Measurements from ENCODE around the gene WDR27.
A peak's percentile ranks its signal among the peaks of the same experiment; 100 is the strongest.

The WDR27 gene

DNA sequence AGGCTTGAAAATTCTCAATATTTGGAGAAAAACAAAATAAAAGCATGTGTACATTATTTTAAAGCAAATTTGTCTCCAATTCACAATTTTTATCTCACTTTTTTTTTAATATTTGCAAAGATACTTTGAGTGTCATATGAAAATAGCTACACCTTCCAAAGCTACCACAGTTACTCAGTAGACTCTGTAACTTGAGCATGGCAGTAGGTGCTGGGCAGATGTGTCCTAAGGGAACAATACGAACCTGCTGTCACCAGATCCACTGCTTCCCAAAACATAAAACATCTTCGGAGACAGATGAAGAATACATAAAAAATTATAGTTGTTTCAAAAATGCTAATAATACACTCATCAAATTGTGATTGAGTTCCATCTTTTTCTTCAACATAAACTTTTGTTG, 10.6 kb downstream of the WDR27 start:
- no peaks in the 10 kb centered on the region for H3K4me1 ChIP-seq
- H3K36me3 ChIP-seq: peaks cover 57% of the 10 kb centered on the region

DNA sequence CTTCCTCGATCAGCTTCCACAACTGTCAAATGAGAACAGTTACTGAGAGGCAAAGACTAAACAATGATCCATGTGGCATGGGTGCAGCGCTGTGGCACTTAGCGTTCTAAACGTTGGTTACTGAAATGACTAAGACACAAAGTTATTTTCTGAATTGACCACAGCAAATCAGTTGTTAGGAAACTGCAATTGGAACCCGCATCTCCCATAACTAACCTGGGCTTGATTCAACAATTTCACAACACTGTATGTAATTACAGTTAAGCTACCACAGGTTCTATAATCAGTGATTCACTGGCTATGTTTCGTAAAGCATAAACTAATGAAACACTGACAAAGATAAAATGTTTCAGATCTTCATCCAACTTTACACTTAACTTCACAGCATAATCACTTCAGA, 12.5 kb downstream of the WDR27 start:
- Histone ChIP-seq H3K36me3 (peaks cover 62% of the 10 kb centered on the region), H3K27ac (no peak overlapping the region), H3K27me3 (no peaks in the 10 kb centered on the region), H4K20me1 (no peaks in the 10 kb centered on the region), H3K9ac (no peak overlapping the region), H3K9me3 (peaks cover 75% of the 10 kb centered on the region), H3K4me3 (no peak overlapping the region), H3K4me1 (no peaks in the 10 kb centered on the region), H3K4me2 (no peak overlapping the region)
- no peak for TF ChIP-seq Cebpa-rat (IDR thresholded peaks at IDR 0.05)

More for the DNA sequence above, 10.6 kb downstream of the WDR27 start:
- H3K4me2 ChIP-seq: no peak overlapping the region
- no peak for TF ChIP-seq Cebpa-rat (IDR thresholded peaks at IDR 0.05)
- H4K20me1 ChIP-seq: no peaks in the 10 kb centered on the region
- no peak overlapping the region for H3K4me3 ChIP-seq
- H3K27ac ChIP-seq: no peak overlapping the region
- H3K27me3 ChIP-seq: no peaks in the 10 kb centered on the region
- no peak overlapping the region for H3K9ac ChIP-seq
- H3K9me3 ChIP-seq: peaks cover 74% of the 10 kb centered on the region

DNA sequence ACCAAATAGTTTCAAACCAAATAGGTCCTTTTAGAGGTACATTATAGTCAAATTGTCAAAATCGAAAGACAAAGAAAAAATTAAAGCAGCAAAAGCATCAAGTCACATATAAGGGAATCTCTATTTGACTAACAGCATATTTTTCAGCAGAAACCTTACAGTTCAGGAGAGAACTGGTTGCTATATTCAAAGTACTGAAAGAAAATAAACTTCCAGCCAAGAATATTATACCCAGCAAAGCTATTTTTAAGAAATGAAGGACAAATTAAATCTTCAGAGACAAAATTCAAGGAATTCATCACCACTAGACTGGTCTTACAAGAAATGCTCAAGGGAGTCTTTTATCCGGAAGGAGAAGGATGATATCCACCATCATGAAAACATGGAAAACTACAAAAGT, 16.0 kb downstream of the WDR27 start:
- no peak for TF ChIP-seq Cebpa-rat (IDR thresholded peaks at IDR 0.05)
- Histone ChIP-seq H3K4me2 (no peak overlapping the region), H3K36me3 (peaks cover 74% of the 10 kb centered on the region)

DNA sequence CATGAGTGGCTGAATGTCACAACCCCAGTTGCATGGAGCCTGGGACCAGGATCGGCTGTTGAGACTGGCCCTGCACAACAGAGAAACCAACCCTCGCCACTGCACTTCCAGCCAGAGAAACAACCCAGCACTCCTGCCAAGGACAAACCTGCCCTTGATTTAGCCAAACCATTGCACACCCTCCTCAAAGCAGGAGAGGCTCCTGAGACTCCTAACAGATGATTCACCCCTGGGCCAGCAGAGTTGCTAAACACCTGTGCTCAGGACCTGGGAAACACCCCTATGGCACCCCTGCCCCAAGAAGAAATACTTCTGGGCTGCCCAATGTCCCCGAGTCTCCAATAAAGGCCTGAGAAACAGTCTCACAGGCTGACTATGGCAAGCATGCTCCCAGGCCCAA, 17.8 kb downstream of the WDR27 start:
- Histone ChIP-seq H4K20me1 (no peaks in the 10 kb centered on the region; the same call in 1 of the 2 replicates), H3K9me3 (peaks cover 48% of the 10 kb centered on the region), H3K27me3 (no peaks in the 10 kb centered on the region), H3K36me3 (peaks cover 62% of the 10 kb centered on the region), H3K27ac (no peak overlapping the region), H3K4me2 (no peak overlapping the region), H3K4me1 (no peaks in the 10 kb centered on the region), H3K4me3 (no peak overlapping the region), H3K9ac (no peak overlapping the region)
- TF ChIP-seq Cebpa-rat (IDR thresholded peaks at IDR 0.05): no peak

More for the DNA sequence above, 16.0 kb downstream of the WDR27 start:
- Histone ChIP-seq H3K4me1 (no peaks in the 10 kb centered on the region), H3K4me3 (no peak overlapping the region), H4K20me1 (no peaks in the 10 kb centered on the region; the same call in 1 of the 2 replicates), H3K27me3 (no peaks in the 10 kb centered on the region), H3K9ac (no peak overlapping the region), H3K27ac (no peak overlapping the region), H3K9me3 (peaks cover 65% of the 10 kb centered on the region)

DNA sequence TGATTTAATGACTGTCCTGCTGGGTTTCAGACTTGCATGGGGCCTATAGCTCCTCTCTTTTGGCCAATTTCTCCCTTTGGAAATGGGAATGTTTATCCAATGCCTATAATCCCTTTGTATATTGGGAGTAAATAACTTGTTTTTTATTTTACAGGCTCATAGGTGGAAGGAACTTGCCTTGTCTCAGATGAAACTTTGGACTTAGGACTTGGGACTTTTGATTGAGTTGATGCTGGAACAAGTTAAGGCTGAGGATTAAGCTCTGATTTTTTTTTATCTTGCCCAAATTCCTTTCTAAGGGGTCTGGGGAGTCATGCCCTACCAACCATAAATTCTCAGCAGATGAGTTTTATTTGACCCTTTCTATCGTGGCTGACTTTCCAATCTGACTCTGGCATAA, 23.5 kb downstream of the WDR27 start:
- Histone ChIP-seq H3K27me3 (no peaks in the 10 kb centered on the region), H3K9ac (no peak overlapping the region), H4K20me1 (no peaks in the 10 kb centered on the region), H3K27ac (no peak overlapping the region), H3K4me3 (no peak overlapping the region), H3K4me2 (no peak overlapping the region), H3K36me3 (peaks cover 42% of the 10 kb centered on the region), H3K4me1 (no peaks in the 10 kb centered on the region), H3K9me3 (peaks cover 10% of the 10 kb centered on the region)
- TF ChIP-seq Cebpa-rat (IDR thresholded peaks at IDR 0.05): no peak

DNA sequence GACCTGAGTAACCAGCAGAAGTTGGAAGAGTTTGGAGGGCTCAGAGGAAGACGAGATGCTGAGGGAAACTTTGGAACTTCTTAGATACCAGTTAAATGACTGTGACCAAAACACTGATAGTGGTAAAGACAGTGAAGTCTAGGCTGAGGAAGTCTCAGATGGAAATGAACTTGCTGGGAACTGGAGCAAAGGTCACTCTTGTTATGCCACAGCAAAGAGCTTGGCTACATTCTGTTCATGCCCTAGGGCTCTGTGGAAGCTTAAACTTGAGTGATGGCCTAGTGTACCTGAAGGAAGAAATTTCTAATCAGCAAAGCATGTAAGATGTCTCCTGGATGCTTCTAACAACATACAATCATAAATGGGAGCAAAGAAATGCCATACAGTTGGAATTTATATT, 24.7 kb downstream of the WDR27 start:
- Histone ChIP-seq H3K4me1 (no peaks in the 10 kb centered on the region), H3K9me3 (peaks cover 10% of the 10 kb centered on the region), H3K36me3 (peaks cover 38% of the 10 kb centered on the region), H3K4me3 (no peak overlapping the region), H3K9ac (no peak overlapping the region), H3K27ac (no peak overlapping the region), H3K4me2 (no peak overlapping the region), H4K20me1 (no peaks in the 10 kb centered on the region), H3K27me3 (no peaks in the 10 kb centered on the region)
- TF ChIP-seq Cebpa-rat (IDR thresholded peaks at IDR 0.05): no peak

DNA sequence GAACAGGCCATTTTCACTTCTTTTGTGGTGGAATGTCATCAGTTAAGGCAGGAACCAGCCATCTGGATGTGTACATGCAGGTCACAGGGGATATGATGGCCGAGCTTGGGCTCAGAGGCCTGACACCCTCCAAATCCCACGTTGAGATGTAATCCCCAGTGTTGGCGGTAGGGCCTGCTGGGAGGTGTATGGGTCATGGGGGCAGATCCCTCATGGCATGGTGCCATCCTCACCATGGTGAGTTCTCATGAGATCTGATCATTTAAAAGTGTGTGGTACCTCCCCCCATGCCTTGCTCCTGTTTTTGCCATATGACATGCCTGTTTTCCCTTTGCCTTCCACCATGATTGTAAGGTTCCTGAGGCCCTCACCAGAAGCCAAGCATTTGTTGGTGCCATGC, 26.8 kb downstream of the WDR27 start:
- Histone ChIP-seq H3K4me3 (no peak overlapping the region), H3K27me3 (no peaks in the 10 kb centered on the region), H3K4me2 (no peak overlapping the region), H3K36me3 (peaks cover 43% of the 10 kb centered on the region), H3K9me3 (no peaks in the 10 kb centered on the region), H4K20me1 (no peaks in the 10 kb centered on the region), H3K9ac (no peak overlapping the region), H3K27ac (no peak overlapping the region), H3K4me1 (peaks cover 3% of the 10 kb centered on the region)
- TF ChIP-seq Cebpa-rat (IDR thresholded peaks at IDR 0.05): no peak

DNA sequence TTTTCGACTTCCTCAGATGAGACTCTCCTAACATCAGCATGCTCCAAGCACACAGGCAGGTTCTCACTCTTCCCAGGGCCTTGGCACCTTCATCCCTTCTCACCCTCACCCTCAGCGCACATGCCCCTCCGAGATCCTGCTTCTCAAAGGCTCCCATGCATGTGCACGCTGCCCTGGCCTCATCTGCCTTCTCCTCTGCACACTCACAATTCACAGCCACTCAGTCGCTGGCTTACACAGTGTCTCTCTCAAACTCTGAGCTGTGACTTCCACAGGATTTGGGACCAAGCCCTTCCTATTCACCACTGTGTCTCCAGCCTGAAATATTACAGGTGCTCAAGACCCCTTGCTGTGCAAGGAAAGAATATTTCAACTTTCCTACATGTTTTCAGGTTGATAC, 30.3 kb downstream of the WDR27 start:
- no peak for TF ChIP-seq Cebpa-rat (IDR thresholded peaks at IDR 0.05)
- H4K20me1 ChIP-seq: no peaks in the 10 kb centered on the region
- H3K27ac ChIP-seq: no peak overlapping the region
- no peak overlapping the region for H3K4me2 ChIP-seq
- H3K36me3 ChIP-seq: peaks cover 49% of the 10 kb centered on the region
- no peak overlapping the region for H3K9ac ChIP-seq
- no peaks in the 10 kb centered on the region for H3K9me3 ChIP-seq
- no peak overlapping the region for H3K4me3 ChIP-seq
- no peaks in the 10 kb centered on the region for H3K27me3 ChIP-seq
- H3K4me1 ChIP-seq: peaks cover 9% of the 10 kb centered on the region

DNA sequence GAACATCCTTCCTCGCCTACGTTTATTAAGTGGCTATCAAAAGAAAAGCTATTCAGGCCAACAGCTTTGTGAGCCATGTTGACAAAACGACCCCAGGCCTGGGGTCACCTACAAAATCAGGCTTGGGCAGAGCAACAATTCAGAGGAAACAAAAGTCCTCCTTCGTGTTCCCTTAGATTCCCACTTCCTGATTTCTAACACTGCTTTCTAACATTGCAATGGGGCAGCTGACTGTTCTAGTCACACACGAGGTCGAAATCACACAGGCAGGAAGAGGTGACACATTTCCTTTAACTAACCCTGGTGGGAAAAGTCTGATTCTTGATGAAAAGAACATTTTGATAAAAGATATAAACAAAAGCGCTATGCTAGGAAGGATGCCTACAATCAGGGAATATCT, 31.9 kb downstream of the WDR27 start:
- peaks cover 58% of the 10 kb centered on the region for H3K36me3 ChIP-seq
- no peak overlapping the region for H3K4me3 ChIP-seq
- no peak overlapping the region for H3K9ac ChIP-seq

DNA sequence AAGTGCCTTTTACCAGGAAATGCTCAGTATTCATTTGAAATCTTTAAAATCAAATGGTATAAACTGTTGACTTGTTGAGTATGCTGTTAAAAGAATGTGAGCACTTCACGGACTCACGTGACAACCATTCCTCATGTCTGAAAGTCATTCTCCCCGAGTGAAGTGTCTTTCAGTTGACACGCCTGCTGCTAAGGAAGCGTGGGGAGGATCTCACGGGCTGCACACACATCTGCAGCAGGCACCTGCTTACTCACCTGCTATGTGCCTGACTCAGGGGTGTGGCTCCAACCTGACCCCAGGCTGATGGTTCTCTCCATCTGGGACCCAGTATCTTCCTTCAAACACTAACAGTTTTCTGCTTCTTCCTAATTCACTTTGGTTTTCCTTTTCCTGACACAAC, 32.7 kb downstream of the WDR27 start:
- no peak overlapping the region for H3K4me3 ChIP-seq
- peaks cover 62% of the 10 kb centered on the region for H3K36me3 ChIP-seq
- no peaks in the 10 kb centered on the region for H4K20me1 ChIP-seq
- no peak overlapping the region for H3K4me2 ChIP-seq
- H3K9me3 ChIP-seq: no peaks in the 10 kb centered on the region
- peaks cover 9% of the 10 kb centered on the region for H3K4me1 ChIP-seq
- H3K27ac ChIP-seq: no peak overlapping the region
- no peak for TF ChIP-seq Cebpa-rat (IDR thresholded peaks at IDR 0.05)
- no peaks in the 10 kb centered on the region for H3K27me3 ChIP-seq
- H3K9ac ChIP-seq: no peak overlapping the region

More for the DNA sequence above, 31.9 kb downstream of the WDR27 start:
- no peak for TF ChIP-seq Cebpa-rat (IDR thresholded peaks at IDR 0.05)
- Histone ChIP-seq H3K27ac (0 out of 2 replicates have a peak overlapping the region, but pooled peaks have one; percentile 1), H3K9me3 (no peaks in the 10 kb centered on the region), H3K27me3 (no peaks in the 10 kb centered on the region), H3K4me2 (peak overlapping the region; percentile 36), H3K4me1 (peaks cover 9% of the 10 kb centered on the region), H4K20me1 (no peaks in the 10 kb centered on the region)

DNA sequence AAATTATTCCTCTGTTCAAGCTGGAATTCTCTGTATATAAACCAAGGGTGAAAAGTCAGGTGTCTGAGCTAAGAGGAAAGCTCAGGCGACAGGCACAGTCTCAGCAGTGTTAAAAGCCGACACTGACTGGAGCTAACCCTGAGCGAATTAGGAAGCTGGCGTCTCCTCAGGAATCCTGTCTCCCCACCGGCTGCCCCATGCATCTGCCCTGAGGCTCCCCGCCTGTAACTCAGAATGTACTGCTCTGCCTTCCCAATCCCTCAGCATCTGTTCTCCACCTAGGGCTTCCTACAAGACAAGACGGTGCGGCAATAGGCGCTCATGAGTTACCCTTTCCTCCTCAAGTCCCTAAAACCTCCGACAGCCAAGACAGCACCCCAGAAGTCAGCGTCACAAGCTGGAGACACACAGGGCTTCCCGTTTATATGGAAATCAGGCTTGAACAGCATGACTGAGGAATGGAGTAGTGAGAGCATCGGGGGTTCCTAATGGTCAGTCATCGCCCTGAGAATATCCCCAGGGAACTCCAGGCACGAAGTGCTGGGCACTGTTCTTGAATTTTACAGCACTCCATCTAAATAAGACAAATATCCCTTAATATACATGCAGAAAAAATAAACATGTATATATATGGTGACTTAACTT, 33.5 kb downstream of the WDR27 start:
- no peak overlapping the region for H3K9ac ChIP-seq
- H3K27ac ChIP-seq: no peak overlapping the region
- H3K27me3 ChIP-seq: no peaks in the 10 kb centered on the region
- H4K20me1 ChIP-seq: no peaks in the 10 kb centered on the region
- no peaks in the 10 kb centered on the region for H3K9me3 ChIP-seq
- peaks cover 70% of the 10 kb centered on the region for H3K36me3 ChIP-seq
- H3K4me1 ChIP-seq: peaks cover 9% of the 10 kb centered on the region
- H3K4me2 ChIP-seq: no peak overlapping the region
- H3K4me3 ChIP-seq: no peak overlapping the region
- no peak for TF ChIP-seq Cebpa-rat (IDR thresholded peaks at IDR 0.05)

Measured in BLaER1 (cell line).